ENCODE measurements around the gene COL18A1. TPM values are rescaled to one million over a fixed set of nuclear protein-coding genes. Genes with fewer than 3 reads are reported as not detected.

COL18A1 gene
- total and polyA plus RNA-seq, 8 donors = 38.7 to 301 (median 77.8) TPM

GRCh38 chr21:45461806-45462341 is 56.9 kb downstream of the COL18A1 start:
- no peak for ATAC-seq
- Histone ChIP-seq H3K36me3 (no peaks in the 10 kb centered on the region), H3K27ac (no peak overlapping the region), H3K4me1 (no peaks in the 10 kb centered on the region), H3K9me3 (no peaks in the 10 kb centered on the region), H3K27me3 (no peaks in the 10 kb centered on the region), H3K4me3 (no peak overlapping the region)
- no peak for FAIRE-seq
- DNase-seq = no peak
- intact Hi-C loops (cut with DNase I) = no loop called here
- no peak for TF ChIP-seq CTCF (IDR thresholded peaks at IDR 0.05)

GRCh38 chr21:45463871-45464270 is 58.9 kb downstream of the COL18A1 start:
- intact Hi-C loops (cut with DNase I) = no loop called here
- DNase-seq = peak in 2 of 6 donors; percentile 17 to 28
- no peak for ATAC-seq
- TF ChIP-seq CTCF (IDR thresholded peaks at IDR 0.05) = no peak
- no peaks in the 10 kb centered on the region for H3K4me1 ChIP-seq
- H3K27ac ChIP-seq = no peak overlapping the region
- 79% methylated on average over 7 of the region's 7 CpGs for WGBS, 2 donors
- no peak for FAIRE-seq
- H3K36me3 ChIP-seq = no peaks in the 10 kb centered on the region
- no peak overlapping the region for H3K4me3 ChIP-seq
- H3K27me3 ChIP-seq = no peaks in the 10 kb centered on the region
- H3K9me3 ChIP-seq = no peaks in the 10 kb centered on the region

GRCh38 chr21:45464309-45464708 is 59.3 kb downstream of the COL18A1 start:
- H3K4me3 ChIP-seq = no peak overlapping the region
- no peaks in the 10 kb centered on the region for H3K36me3 ChIP-seq
- no peak for ATAC-seq
- TF ChIP-seq CTCF (IDR thresholded peaks at IDR 0.05) = no peak
- H3K27ac ChIP-seq = no peak overlapping the region
- H3K4me1 ChIP-seq = peaks cover 0 to 3% (median 0%) of the 10 kb centered on the region in 3 donors
- no peaks in the 10 kb centered on the region for H3K9me3 ChIP-seq
- 61 to 80% methylated on average over 5 of the region's 5 CpGs for WGBS, 2 donors
- FAIRE-seq = no peak
- H3K27me3 ChIP-seq = no peaks in the 10 kb centered on the region
- intact Hi-C loops (cut with DNase I) = no loop called here
- no peak for DNase-seq

GRCh38 chr21:45465105-45465504 is 60.1 kb downstream of the COL18A1 start:
- no peaks in the 10 kb centered on the region for H3K9me3 ChIP-seq
- peak in 2 of 6 donors; percentile 19 to 39 for DNase-seq
- TF ChIP-seq CTCF (IDR thresholded peaks at IDR 0.05) = no peak
- H3K36me3 ChIP-seq = no peaks in the 10 kb centered on the region
- peaks cover 1 to 11% (median 4%) of the 10 kb centered on the region in 3 donors for H3K4me1 ChIP-seq
- intact Hi-C loops (cut with DNase I) = no loop called here
- 35 to 40% methylated on average over 16 of the region's 16 CpGs for WGBS, 2 donors
- FAIRE-seq = no peak
- no peak overlapping the region for H3K4me3 ChIP-seq
- no peak for ATAC-seq
- H3K27ac ChIP-seq = no peak overlapping the region
- no peaks in the 10 kb centered on the region for H3K27me3 ChIP-seq

- TF ChIP-seq CTCF (IDR thresholded peaks at IDR 0.05) = no peak
- no peak for FAIRE-seq
- no peak for ATAC-seq
- Histone ChIP-seq H3K4me1 (peaks cover 4 to 17% (median 7%) of the 10 kb centered on the region in 3 donors), H3K27me3 (no peaks in the 10 kb centered on the region), H3K9me3 (no peaks in the 10 kb centered on the region), H3K4me3 (no peak overlapping the region), H3K27ac (no peak overlapping the region), H3K36me3 (no peaks in the 10 kb centered on the region)
- 63 to 74% methylated on average over 27 of the region's 27 CpGs for WGBS, 2 donors
- peak in 3 of 6 donors; percentile 8 to 58 (median 50) for DNase-seq
- intact Hi-C loops (cut with DNase I) = no loop called here
Observed at GRCh38 chr21:45465611-45466329, 60.8 kb downstream of the COL18A1 start.
